GM21576 (cell line): ENCODE data around the gene PRR29.

ENCODE experiments used
- ATAC-seq: cut with Tn5 transposase; IDR thresholded peaks from one replicate; pipeline ENCODE4 v1.9.1; 2021; ENCODE audit warnings: mild to moderate bottlenecking, moderate library complexity; ENCODE audit not compliant: unreplicated experiment

PRR29 gene

DNA sequence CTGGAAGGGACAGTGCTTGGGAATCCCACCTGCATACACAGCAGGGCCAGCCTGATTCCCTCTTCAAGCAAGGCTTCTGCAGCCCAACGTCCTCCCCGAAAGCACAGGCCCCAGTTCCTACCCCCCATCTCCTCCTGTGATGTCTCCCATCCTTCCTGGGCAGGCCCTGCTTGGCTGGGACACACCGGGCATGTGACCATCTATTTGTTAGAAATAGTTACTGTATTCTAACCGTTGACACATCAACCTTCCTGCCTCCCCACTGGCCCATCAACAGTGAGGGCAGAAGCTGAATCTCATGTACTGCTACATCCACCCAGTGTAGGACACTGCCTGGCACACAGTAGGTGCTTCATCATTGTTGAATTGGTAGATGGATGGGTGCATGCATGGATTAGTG is 10.7 kb downstream of the PRR29 start:
- ATAC-seq = no peak

DNA sequence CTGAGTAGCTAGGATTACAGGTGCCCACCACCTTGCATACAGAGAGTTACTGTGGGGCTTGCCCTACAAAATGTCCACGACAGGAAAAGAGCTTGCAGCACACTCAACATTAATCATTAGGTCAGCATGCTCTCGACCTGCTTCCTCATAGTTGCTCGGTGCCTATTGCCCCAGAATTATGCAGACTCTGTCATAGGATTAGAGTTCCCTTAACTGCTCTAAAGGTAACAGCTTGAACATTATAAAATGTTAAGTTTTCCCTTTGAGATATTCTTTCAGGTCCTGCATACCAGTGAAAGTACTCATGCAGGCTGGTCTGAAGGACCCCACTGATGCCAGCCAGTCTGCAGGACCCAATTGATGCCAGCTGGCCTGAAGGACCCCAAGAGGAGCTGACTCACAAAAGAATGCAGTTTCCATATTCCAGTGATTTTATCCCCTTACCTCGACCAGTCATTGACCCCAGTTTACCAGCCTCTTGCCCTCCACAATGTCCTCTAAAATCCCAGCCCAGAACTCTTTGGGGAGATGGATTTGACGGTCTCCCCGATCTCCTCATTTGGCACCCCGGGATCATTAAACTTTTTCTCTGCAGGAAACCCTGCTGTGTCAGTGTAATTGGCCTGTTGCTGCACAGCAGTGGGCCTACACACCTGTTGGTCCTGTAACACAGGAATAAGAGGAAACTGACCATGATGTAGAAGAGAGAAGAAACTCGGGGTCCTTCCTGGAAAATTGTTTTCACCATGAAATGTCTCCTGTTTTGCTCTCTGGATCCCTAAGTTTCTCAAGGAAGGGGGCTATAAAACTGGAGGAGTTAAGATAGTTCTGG is 11.6 kb downstream of the PRR29 start:
- ATAC-seq = no peak

- ATAC-seq = no peak
Observed at GRCh38 chr17:64015447-64015846, 17.3 kb downstream of the PRR29 start.

DNA sequence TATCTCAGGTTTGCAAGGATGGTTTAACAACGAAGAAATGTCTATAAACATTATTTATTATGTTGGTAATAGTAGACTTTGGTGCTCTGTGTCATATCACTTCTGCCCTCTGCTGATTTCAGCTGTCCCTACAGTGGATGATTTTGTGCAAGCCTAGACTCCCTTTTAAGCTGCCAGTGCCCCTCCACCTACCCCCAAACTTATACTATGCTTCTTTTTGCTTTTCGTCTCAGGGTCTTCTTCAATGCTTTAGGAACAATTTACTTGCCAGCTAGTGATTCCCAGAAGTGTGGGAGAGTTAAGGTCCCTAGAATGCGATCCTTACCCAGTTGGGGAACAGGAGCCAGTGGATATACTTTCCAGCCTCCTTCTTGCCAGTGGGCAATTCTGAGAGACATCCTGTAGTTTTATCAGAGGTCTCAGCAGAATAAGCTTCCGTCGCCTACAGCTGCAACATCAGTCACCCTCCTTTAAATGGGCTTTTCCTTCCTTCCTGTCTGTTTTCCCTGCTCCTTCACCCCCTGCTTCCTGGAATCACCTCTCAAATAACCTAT is 18.2 kb downstream of the PRR29 start:
- ATAC-seq = no peak

DNA sequence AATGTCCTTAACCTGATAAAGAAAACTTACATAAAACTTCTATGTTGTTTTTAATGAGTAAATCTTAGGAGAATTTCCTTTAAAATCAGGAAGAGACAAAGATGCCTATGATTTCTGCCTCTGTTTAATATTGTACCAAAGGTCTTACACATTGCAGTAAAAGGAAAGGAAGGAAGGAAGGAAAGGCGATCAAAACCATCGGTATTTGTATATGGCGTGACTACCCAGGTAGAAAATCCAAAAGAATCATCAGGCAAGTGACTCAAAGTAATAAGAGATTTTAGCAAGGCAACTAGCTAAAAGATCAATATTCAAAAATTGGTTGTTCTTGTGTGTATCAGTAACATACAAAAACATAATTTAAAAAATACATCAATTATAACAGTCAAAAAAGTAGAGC is 18.8 kb downstream of the PRR29 start:
- ATAC-seq = no peak

DNA sequence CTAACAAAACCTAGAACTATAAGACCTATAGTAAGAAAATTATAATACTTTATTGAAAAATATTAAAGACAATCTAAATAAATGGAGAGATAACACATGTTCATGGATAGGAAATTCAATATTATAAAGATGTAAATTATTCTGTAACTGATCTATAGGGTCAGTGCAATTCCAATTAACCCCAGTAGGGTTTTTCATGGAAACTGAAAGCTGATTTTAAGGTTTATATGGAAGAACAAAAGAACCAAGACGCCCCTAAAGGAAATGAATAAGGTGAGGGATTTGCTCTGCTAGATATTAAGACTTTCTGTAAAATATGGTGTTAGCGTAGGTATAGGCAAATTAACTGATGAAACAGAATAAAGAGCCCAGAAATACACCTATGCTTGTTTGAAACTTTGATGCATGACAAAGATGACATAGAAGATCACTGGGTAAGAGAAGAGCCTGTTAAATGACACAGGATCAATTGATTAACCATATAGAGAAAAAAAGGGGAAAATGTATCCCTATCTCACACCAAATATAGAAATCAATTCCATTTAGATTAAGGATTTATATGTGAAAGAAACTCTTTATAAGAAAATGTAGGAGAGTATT is 19.3 kb downstream of the PRR29 start:
- ATAC-seq = no peak

GRCh38 chr17:64019551-64019961 is 21.4 kb downstream of the PRR29 start:
- ATAC-seq = peak; percentile 4

GRCh38 chr17:64020056-64020766 is 22.1 kb downstream of the PRR29 start, which contains the start of gene ICAM2:
ICAM2 (minus strand) TSS chr17:64020633; CDS start chr17:64006691, 13,942 bp downstream.
- peak; percentile 49 for ATAC-seq

GRCh38 chr17:64022611-64023063 is 24.5 kb downstream of the PRR29 start:
- no peak for ATAC-seq

GRCh38 chr17:64024215-64024654 is 26.1 kb downstream of the PRR29 start:
- ATAC-seq = no peak

GRCh38 chr17:64024781-64025731 is 26.9 kb downstream of the PRR29 start:
- no peak for ATAC-seq

DNA sequence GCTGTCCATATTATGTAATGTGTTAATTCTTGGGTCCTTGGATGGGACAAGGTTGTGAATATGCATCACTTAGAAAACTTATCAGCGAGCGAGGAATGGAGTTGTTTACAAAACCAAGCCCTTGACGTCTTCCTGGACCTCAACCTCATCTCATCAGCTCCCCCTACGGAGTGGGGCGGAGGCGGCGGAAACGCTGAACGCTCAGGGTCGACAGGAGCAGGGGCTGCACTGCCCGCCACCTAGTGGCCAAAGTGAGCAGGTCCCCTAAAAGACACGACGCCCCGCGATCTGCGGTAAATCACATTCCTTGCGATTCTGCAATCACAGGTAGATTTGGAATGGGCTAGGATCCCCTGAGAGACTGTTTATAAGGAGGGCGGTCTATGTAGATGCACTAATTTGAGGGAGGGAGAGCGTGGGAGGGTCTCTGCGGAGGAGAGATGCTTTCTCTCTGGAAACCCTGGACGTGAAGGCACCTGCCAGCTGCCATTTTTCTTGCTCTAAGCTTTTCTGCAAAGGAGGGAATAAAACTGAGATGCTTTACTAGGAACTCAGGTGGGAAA is 27.7 kb downstream of the PRR29 start:
- ATAC-seq = peak; percentile 57

DNA sequence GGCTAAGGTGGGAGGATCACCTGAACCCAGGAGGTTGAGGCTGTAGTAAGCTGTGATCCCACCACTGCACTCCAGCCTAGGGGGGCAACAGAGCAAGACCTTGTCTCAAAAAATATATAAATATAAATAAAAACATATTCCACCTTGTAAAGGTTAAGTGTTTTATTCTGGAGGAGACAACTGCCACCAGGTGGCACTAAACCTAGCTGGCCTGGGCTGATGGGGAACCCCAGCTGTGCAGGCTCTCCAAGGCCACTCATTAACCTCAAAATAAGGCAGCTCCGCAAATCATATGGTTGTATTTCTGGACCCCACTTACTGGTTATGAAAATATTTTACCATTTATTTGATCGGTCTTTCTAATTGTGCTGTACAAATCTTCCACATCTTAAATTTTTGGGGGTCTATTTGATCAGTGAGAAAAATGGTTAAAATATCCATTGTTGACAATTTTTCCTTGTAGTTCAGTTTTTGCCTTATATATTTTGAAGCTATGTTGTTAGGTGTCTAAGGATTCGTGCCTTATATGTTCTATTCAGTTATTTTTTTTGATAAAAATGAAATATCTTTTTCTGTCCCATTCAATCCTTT is 30.8 kb downstream of the PRR29 start:
- ATAC-seq = peak; percentile 48

- no peak for ATAC-seq
Observed at GRCh38 chr17:64032081-64032480, 33.9 kb downstream of the PRR29 start.

DNA sequence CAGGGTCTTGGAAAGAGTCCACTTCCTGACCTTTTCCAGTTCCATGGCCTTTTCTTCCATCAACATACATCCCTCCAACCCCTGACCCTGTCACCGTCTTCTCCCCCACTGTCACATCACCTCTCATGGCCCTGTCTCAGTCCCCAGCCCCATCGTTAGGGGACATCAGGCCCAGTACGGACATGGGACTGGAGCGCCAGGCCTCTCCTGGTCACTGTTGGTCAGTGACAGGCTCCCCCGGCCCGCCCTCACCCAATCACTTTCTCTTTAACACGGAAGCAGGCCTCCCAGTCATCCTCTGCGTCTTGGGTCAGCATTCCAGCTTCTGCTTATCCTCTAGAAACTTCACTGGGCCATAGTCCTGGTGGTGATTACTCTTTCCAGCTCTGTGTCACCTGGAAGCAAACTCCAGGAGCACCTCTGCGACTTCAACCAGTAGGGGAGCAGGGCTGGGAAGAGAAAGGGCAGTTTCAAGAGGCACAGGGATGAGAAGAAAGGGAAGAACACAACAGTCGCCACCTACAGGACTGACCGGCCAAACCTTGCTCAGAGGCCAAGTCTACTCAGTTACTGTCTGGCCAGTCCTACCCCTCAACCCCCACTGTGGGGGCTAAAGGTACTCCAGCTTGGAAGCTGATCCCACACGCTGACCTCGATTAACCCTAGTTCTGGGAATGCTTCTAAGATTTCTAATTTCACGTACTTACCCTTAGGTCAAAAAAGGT is 38.2 kb downstream of the PRR29 start:
- ATAC-seq = no peak

- ATAC-seq = no peak
Observed at GRCh38 chr17:64037180-64037579, 39.0 kb downstream of the PRR29 start.

DNA sequence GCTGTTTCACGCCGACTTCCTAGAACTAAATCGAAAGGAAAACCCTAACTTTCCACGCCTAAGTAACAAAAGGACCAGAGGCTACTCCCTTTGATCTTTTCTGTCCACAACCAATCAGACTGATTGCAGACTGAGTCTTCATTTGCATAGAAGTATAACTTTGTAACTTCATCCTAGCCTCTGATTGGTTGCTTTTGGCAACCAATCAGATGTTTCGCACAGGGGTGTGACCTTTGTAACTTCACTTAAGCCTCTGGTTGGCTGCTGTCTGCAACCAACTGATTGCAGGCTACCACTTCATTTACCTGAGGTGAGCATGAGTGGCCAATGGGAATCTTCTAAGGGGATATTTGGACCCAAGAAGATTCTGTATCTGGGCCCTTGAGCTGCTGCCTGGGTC is 39.7 kb downstream of the PRR29 start:
- no peak for ATAC-seq

DNA sequence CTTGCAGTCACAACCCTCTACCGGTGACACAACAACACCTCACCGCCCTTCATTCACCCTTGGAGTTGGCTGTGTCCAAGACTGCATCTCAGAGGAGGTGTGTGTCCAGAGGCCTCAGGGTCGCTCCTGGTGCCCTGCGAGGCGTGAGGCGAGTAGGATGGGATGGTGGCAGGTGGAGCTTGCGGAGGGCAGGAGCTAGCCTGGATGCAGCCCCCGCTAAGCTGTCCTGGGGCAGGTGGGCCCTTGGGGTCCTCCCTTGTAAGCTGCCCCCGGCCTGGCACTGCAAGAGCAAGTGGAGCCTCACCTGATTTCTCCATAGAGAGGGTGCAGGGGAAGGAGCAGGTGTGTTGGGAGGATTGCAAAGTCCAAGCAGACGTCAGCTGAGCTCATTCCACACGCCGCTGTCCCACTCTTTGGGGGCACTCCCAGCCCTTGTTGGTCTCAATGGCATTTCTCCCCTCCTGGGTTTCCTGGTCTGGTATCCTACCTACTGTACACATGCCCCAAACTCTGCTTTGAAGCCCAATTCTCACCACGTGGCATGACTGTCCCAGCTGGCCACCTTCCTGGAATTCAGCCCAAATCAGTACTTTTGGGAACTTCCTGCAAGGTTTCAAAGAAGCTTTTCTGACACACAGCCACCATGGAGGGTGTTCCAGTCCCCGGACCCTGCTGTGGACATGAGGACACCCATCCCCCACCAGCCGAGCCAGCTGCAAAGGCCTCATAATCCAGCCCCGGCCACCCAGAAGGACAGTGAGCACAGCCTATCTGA is 40.4 kb downstream of the PRR29 start:
- no peak for ATAC-seq
